GM10248 (cell line): ENCODE data around the gene DSN1.
"Not testable (repeated sequence)": the region's sequence is repeated elsewhere in the genome, so short reads cannot be mapped to it uniquely, and the experiment has no call there.

Experiments
- CTCF ChIA-PET: fragments of 300-600 bp; sonication (Branson Sonifier 250); formaldehyde crosslinking; extraction: SDS; loops from one replicate; lab custom pipeline; 2021; ENCODE audit warnings: antibody characterized with exemption; lab: Yijun Ruan, JAX
- POLR2A ChIA-PET: fragments of 350-650 bp; sonication (Branson Sonifier 250); formaldehyde crosslinking; extraction: SDS; loops from one replicate; lab custom pipeline; 2020; ENCODE audit warnings: antibody characterized with exemption; lab: Yijun Ruan, JAX
- DNase-seq: peaks from one replicate; pipeline ENCODE4 v3.0.0; 2012; ENCODE audit errors: extremely low spot score
- CTCF ChIP-seq: IDR thresholded peaks from 2 replicates; pipeline ENCODE4 v1.5.1; 2012; ENCODE audit warnings: mild to moderate bottlenecking, low read depth; ENCODE audit errors: extremely low read depth, missing control alignments, control extremely low read depth

Gene DSN1

GRCh38 chr20:36808317-36809257 is 35.0 kb upstream of the DSN1 start:
- ChIA-PET CTCF (interaction anchor here (0.7 to 2.9 kb wide), 60 partner anchors 9 to 815 kb away, joined by 3 to 37 read pairs (median 4); partner anchors contain the start of genes DSN1 and RAB5IF), POLR2A (interaction anchor here (0.6 to 0.9 kb wide), 3 partner anchors 11 to 198 kb away, joined by 3 to 8 read pairs (median 6); no protein-coding TSS in a partner anchor)
- DNase-seq = peak; percentile 80
- peak; percentile 84 for TF ChIP-seq CTCF

GRCh38 chr20:36806049-36806448 is 32.5 kb upstream of the DSN1 start:
- POLR2A ChIA-PET = no interaction called here
- DNase-seq = no peak
- no peak for TF ChIP-seq CTCF
- CTCF ChIA-PET = no interaction called here

- ChIA-PET POLR2A (no interaction called here), CTCF (interaction anchor here (1.0 to 1.1 kb wide), 2 partner anchors 9 to 14 kb away, joined by 3 to 4 read pairs; no protein-coding TSS in a partner anchor)
- no peak for TF ChIP-seq CTCF
- no peak for DNase-seq
Measured at GRCh38 chr20:36805396-36805795, 31.8 kb upstream of the DSN1 start.

GRCh38 chr20:36804425-36804824 is 30.9 kb upstream of the DSN1 start:
- DNase-seq = no peak
- no peak for TF ChIP-seq CTCF
- ChIA-PET CTCF (interaction anchor here (1.0 to 1.2 kb wide), 3 partner anchors 8 to 15 kb away, joined by 3 to 4 read pairs (median 3); no protein-coding TSS in a partner anchor), POLR2A (no interaction called here)

- POLR2A ChIA-PET = no interaction called here
- no peak for TF ChIP-seq CTCF
- DNase-seq = no peak
- CTCF ChIA-PET = interaction anchor here (1.3 to 1.6 kb wide), 5 partner anchors 9 to 84 kb away, joined by 3 to 5 read pairs (median 4); partner anchors contain the start of gene DSN1
Measured at GRCh38 chr20:36802326-36803222, 29.0 kb upstream of the DSN1 start.

GRCh38 chr20:36800410-36800809 is 26.8 kb upstream of the DSN1 start:
- ChIA-PET CTCF (interaction anchor here (1.0 to 1.5 kb wide), 6 partner anchors 8 to 46 kb away, joined by 3 to 13 read pairs (median 3); partner anchors contain the start of gene DSN1), POLR2A (no interaction called here)
- TF ChIP-seq CTCF = no peak
- DNase-seq = no peak

- DNase-seq, POLR2A ChIA-PET: not testable (repeated sequence)
- CTCF ChIA-PET = interaction anchor here (1.0 to 1.5 kb wide), 6 partner anchors 9 to 44 kb away, joined by 3 to 13 read pairs (median 3); partner anchors contain the start of gene DSN1
Measured at GRCh38 chr20:36799313-36799712, 25.8 kb upstream of the DSN1 start.
